Neuronal stem cell (in vitro differentiated cells): Measurements from ENCODE around the gene DEDD2.

Experiments
- DNase-seq: peaks from one replicate; pipeline ENCODE4 v3.0.0-alpha.2; 2013; ENCODE audit warnings: low spot score
- H2AFZ ChIP-seq: one replicate; pipeline ENCODE4 v1.6.1; 2013; ENCODE audit warnings: mild to moderate bottlenecking, low read length, inconsistent platforms
- H2AK5ac ChIP-seq: 2 replicates; pipeline ENCODE4 v1.6.1; 2013; ENCODE audit warnings: low read depth, mild to moderate bottlenecking, inconsistent platforms, low read length, moderate library complexity, mixed read lengths
- H2BK120ac ChIP-seq: 2 replicates; pipeline ENCODE4 v1.6.1; 2013; ENCODE audit warnings: low read depth, mild to moderate bottlenecking, inconsistent platforms, low read length, moderate library complexity, mixed read lengths
- H2BK12ac ChIP-seq: one replicate; pipeline ENCODE4 v1.6.1; 2013; ENCODE audit warnings: low read length, inconsistent platforms
- H2BK15ac ChIP-seq: 2 replicates; pipeline ENCODE4 v1.6.1; 2013; ENCODE audit warnings: mild to moderate bottlenecking, low read length, inconsistent platforms, mixed read lengths
- H2BK5ac ChIP-seq: one replicate; pipeline ENCODE4 v1.6.1; 2013; ENCODE audit warnings: inconsistent platforms, mild to moderate bottlenecking, low read length, moderate library complexity
- H3K14ac ChIP-seq: one replicate; pipeline ENCODE4 v1.6.1; 2013; ENCODE audit warnings: low read length, inconsistent platforms
- H3K18ac ChIP-seq: 2 replicates; pipeline ENCODE4 v1.6.1; 2013; ENCODE audit warnings: low read length, inconsistent platforms
- H3K23ac ChIP-seq: 2 replicates; pipeline ENCODE4 v1.6.1; 2013; ENCODE audit warnings: low read depth, mild to moderate bottlenecking, mixed read lengths, low read length, inconsistent platforms; ENCODE audit not compliant: poor library complexity
- H3K27ac ChIP-seq: replicated peaks from 3 replicates; pipeline ENCODE4 v1.5.1; 2013; ENCODE audit warnings: low read length, inconsistent platforms
- H3K27me3 ChIP-seq, 3 experiments: 2 replicates each; pipeline ENCODE4 v1.6.1; 2013; ENCODE audit warnings: low read length in 3 of 3, mild to moderate bottlenecking in 2 of 3, inconsistent platforms in 1 of 3, low read depth in 1 of 3, mixed read lengths in 1 of 3, moderate library complexity in 1 of 3; ENCODE audit not compliant: control insufficient read depth in 3 of 3, insufficient read depth in 3 of 3
- H3K36me3 ChIP-seq, 2 donors: replicated peaks in 1 of 2; 2 replicates each; pipeline ENCODE4 v1.6.1; 2013; ENCODE audit warnings: low read length in 2 of 2; ENCODE audit not compliant: control insufficient read depth in 2 of 2, insufficient read depth in 2 of 2
- H3K4ac ChIP-seq: 2 replicates; pipeline ENCODE4 v1.6.1; 2013; ENCODE audit warnings: inconsistent platforms, mild to moderate bottlenecking, low read length, moderate library complexity
- H3K4me1 ChIP-seq, 2 donors: 1 replicate in 1 of 2; 2 replicates in 1 of 2; pipeline ENCODE4 v1.6.1; 2013; ENCODE audit warnings: low read length in 2 of 2, low read depth in 1 of 2; ENCODE audit not compliant: control insufficient read depth in 2 of 2, insufficient read depth in 1 of 2
- H3K4me2 ChIP-seq: one replicate; pipeline ENCODE4 v1.6.1; 2013; ENCODE audit warnings: mild to moderate bottlenecking, low read length, inconsistent platforms; ENCODE audit not compliant: insufficient read depth, poor library complexity, severe bottlenecking
- H3K4me3 ChIP-seq, 2 donors: 2 replicates each; pipeline ENCODE4 v1.5.1; 2013; ENCODE audit warnings: low read length in 2 of 2, mild to moderate bottlenecking in 2 of 2, inconsistent platforms in 1 of 2, moderate library complexity in 1 of 2
- H3K79me1 ChIP-seq: one replicate; pipeline ENCODE4 v1.6.1; 2013; ENCODE audit warnings: low read depth, mild to moderate bottlenecking, inconsistent platforms, low read length, moderate library complexity
- H3K9ac ChIP-seq: one replicate; pipeline ENCODE4 v1.6.1; 2013; ENCODE audit warnings: mild to moderate bottlenecking, low read depth, low read length, inconsistent platforms; ENCODE audit not compliant: poor library complexity
- H3K9me3 ChIP-seq, 2 donors: replicated peaks in 1 of 2; 2 replicates each; pipeline versions ENCODE3 to v1.6.1; 2013; ENCODE audit warnings: low read length in 2 of 2, mild to moderate bottlenecking in 2 of 2, inconsistent platforms in 1 of 2, low read depth in 1 of 2, mixed read lengths in 1 of 2, moderate library complexity in 1 of 2; ENCODE audit not compliant: control insufficient read depth in 2 of 2, insufficient read depth in 1 of 2
- H4K8ac ChIP-seq: one replicate; pipeline ENCODE4 v1.6.1; 2013; ENCODE audit warnings: low read depth, mild to moderate bottlenecking, inconsistent platforms, low read length, moderate library complexity
- H4K91ac ChIP-seq: one replicate; pipeline ENCODE4 v1.6.1; 2013; ENCODE audit warnings: low read length, low read depth, mild to moderate bottlenecking, inconsistent platforms; ENCODE audit not compliant: poor library complexity
- WGBS, 2 donors: extraction: QIAGEN DNeasy Blood & Tissue Kit; methylation state at CpG; one replicate each; pipeline ENCODE4 v1.1.7; 2013; ENCODE audit warnings: missing lambda C conversion rate in 2 of 2, mixed read lengths in 1 of 2; ENCODE audit not compliant: insufficient read length in 2 of 2, insufficient replicate concordance in 1 of 2; ENCODE audit errors: extremely low coverage in 2 of 2; 5-methylcytosine and 5-hydroxymethylcytosine counted together

DEDD2 gene

GRCh38 chr19:42251572-42252358 is 34.3 kb upstream of the DEDD2 start:
- peaks cover 23 to 38% of the 10 kb centered on the region in 2 donors for H3K36me3 ChIP-seq
- no peak overlapping the region for H2AFZ ChIP-seq
- no peak for DNase-seq
- H3K9ac ChIP-seq = peak overlapping the region; percentile 44
- H3K9me3 ChIP-seq = no peaks in the 10 kb centered on the region
- WGBS, 2 donors = no CpG with 5 or more reads among the region's 4 CpGs
- H3K79me1 ChIP-seq = peaks cover 38% of the 10 kb centered on the region
- H3K4me2 ChIP-seq = peak overlapping the region; percentile 48
- no peak overlapping the region for H3K14ac ChIP-seq
- peak overlapping the region in 1 of 2 donors; percentile 94 for H3K4me3 ChIP-seq
- no peak overlapping the region for H2BK5ac ChIP-seq
- peak overlapping the region; percentile 15 for H3K27ac ChIP-seq
- peaks cover 19 to 25% of the 10 kb centered on the region in 2 donors for H3K4me1 ChIP-seq
- no peak overlapping the region for H4K91ac ChIP-seq
- H3K23ac ChIP-seq = no peak overlapping the region
- H2BK15ac ChIP-seq = no peak overlapping the region
- peak overlapping the region; percentile 28 for H3K18ac ChIP-seq
- no peaks in the 10 kb centered on the region for H3K27me3 ChIP-seq
- no peak overlapping the region for H2BK120ac ChIP-seq
- H4K8ac ChIP-seq = no peak overlapping the region
- H2AK5ac ChIP-seq = no peak overlapping the region
- H2BK12ac ChIP-seq = no peak overlapping the region
- no peak overlapping the region for H3K4ac ChIP-seq

- H3K4me3 ChIP-seq = no peak overlapping the region
- peak overlapping the region; percentile 38 for H3K14ac ChIP-seq
- H3K4me1 ChIP-seq = peaks cover 14 to 21% of the 10 kb centered on the region in 2 donors
Measured at GRCh38 chr19:42250666-42251531, 33.4 kb upstream of the DEDD2 start.

DNA sequence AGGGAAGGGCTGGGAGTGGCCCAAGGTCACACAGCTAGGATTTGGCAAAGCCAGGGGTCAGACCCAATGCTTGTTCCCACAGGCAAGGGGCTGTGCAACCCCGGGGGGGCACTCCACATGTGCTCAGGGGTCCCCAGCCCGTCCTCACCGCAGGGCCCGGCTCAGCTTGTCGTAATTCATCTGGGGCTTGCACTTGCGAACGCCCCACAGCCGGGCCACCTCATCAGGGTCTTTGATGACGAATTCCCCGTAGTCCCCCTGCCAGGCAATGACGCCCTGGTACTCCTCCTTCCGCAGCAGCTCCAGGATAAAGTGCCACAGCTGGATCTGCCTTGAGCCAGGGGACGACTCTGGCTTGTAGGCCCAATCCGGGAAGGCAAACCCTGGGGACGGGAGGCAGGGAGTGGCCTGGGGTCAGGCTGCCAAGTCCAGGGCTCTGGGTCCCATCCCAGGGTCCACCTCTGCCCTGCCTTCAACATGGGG is 32.7 kb upstream of the DEDD2 start:
- Histone ChIP-seq H4K91ac (no peak overlapping the region), H2BK120ac (no peak overlapping the region), H2BK12ac (no peak overlapping the region), H3K79me1 (peaks cover 38% of the 10 kb centered on the region), H3K36me3 (peaks cover 23 to 42% of the 10 kb centered on the region in 2 donors), H3K23ac (no peak overlapping the region), H3K9me3 (no peaks in the 10 kb centered on the region), H3K4me3 (no peak overlapping the region), H4K8ac (no peak overlapping the region), H2BK5ac (no peak overlapping the region), H3K4me1 (peaks cover 14 to 19% of the 10 kb centered on the region in 2 donors), H3K27me3 (no peaks in the 10 kb centered on the region), H3K18ac (no peak overlapping the region), H3K4ac (no peak overlapping the region), H2AFZ (no peak overlapping the region), H3K4me2 (peak overlapping the region; percentile 11), H3K14ac (no peak overlapping the region), H3K9ac (no peak overlapping the region), H2BK15ac (no peak overlapping the region), H3K27ac (no peak overlapping the region), H2AK5ac (no peak overlapping the region)
- no peak for DNase-seq
- WGBS, 2 donors = no CpG with 5 or more reads among the region's 15 CpGs

More at GRCh38 chr19:42250666-42251531, 33.4 kb upstream of the DEDD2 start:
- no peak overlapping the region for H3K18ac ChIP-seq
- H3K9me3 ChIP-seq = no peaks in the 10 kb centered on the region
- no peak overlapping the region for H2BK15ac ChIP-seq
- H3K4ac ChIP-seq = no peak overlapping the region
- H3K9ac ChIP-seq = peak overlapping the region; percentile 81
- H2BK120ac ChIP-seq = no peak overlapping the region
- H3K79me1 ChIP-seq = peaks cover 38% of the 10 kb centered on the region
- no peaks in the 10 kb centered on the region for H3K27me3 ChIP-seq
- H2BK5ac ChIP-seq = peak overlapping the region; percentile 93
- H2AK5ac ChIP-seq = no peak overlapping the region
- H4K8ac ChIP-seq = no peak overlapping the region
- peaks cover 23 to 42% of the 10 kb centered on the region in 2 donors for H3K36me3 ChIP-seq
- no peak overlapping the region for H4K91ac ChIP-seq
- no peak overlapping the region for H2AFZ ChIP-seq
- H3K27ac ChIP-seq = no peak overlapping the region
- H2BK12ac ChIP-seq = no peak overlapping the region
- H3K4me2 ChIP-seq = peak overlapping the region; percentile 33
- no CpG with 5 or more reads among the region's 19 CpGs for WGBS, 2 donors
- DNase-seq = no peak
- peak overlapping the region; percentile 85 for H3K23ac ChIP-seq

DNA sequence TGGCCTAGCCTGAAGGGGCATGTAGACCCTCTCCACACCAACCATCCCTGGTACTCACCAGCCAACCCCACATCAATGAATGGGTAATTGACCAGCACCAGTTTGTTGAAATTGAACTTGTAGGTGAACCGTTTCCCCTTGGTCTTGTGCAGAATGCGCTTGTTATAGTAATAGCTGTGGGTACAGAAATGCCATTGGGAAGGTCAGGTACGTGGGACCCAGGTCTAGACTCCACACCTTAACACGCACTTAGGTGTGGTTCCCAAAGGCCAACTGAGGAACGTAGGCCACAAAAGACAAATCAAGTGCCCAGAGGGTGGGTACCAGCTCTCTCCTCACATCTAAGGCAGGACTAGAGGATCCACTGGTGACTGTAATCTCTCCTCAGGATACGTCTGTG is 32.3 kb upstream of the DEDD2 start:
- H3K9me3 ChIP-seq = no peaks in the 10 kb centered on the region
- H2BK12ac ChIP-seq = no peak overlapping the region
- H3K18ac ChIP-seq = no peak overlapping the region
- no peak overlapping the region for H3K4me3 ChIP-seq
- H2BK5ac ChIP-seq = no peak overlapping the region
- H4K8ac ChIP-seq = no peak overlapping the region
- peaks cover 38% of the 10 kb centered on the region for H3K79me1 ChIP-seq
- H3K36me3 ChIP-seq = peaks cover 23 to 42% of the 10 kb centered on the region in 2 donors
- no peak overlapping the region for H3K4ac ChIP-seq
- H3K4me1 ChIP-seq = peaks cover 17 to 19% of the 10 kb centered on the region in 2 donors
- H2BK120ac ChIP-seq = no peak overlapping the region
- H3K14ac ChIP-seq = no peak overlapping the region
- H3K27ac ChIP-seq = no peak overlapping the region
- H3K23ac ChIP-seq = no peak overlapping the region
- no peak overlapping the region for H3K9ac ChIP-seq
- no CpG with 5 or more reads among the region's 6 CpGs for WGBS, 2 donors
- H3K27me3 ChIP-seq = no peaks in the 10 kb centered on the region
- H2AFZ ChIP-seq = no peak overlapping the region
- no peak overlapping the region for H2BK15ac ChIP-seq
- H4K91ac ChIP-seq = no peak overlapping the region
- no peak overlapping the region for H3K4me2 ChIP-seq
- DNase-seq = no peak
- H2AK5ac ChIP-seq = no peak overlapping the region
